HUES48 (cell line): ENCODE results near the gene PLEKHA7.

Experiments used
- H3K27ac ChIP-seq: one replicate; pipeline ENCODE4 v1.7.0; 2013; ENCODE audit warnings: low read depth, low read length, inconsistent platforms
- H3K27me3 ChIP-seq: 2 replicates; pipeline ENCODE4 v1.6.1; 2013; ENCODE audit warnings: mild to moderate bottlenecking, low read length; ENCODE audit not compliant: control insufficient read depth, insufficient read depth
- H3K36me3 ChIP-seq: 2 replicates; pipeline ENCODE4 v1.6.1; 2013; ENCODE audit warnings: low read length; ENCODE audit not compliant: control insufficient read depth, insufficient read depth
- H3K4me1 ChIP-seq: 2 replicates; pipeline ENCODE4 v1.6.1; 2013; ENCODE audit warnings: mild to moderate bottlenecking, low read length; ENCODE audit not compliant: control insufficient read depth, insufficient read depth
- H3K4me3 ChIP-seq: 2 replicates; pipeline ENCODE4 v1.5.1; 2013; ENCODE audit warnings: mild to moderate bottlenecking, low read depth, low read length
- H3K9ac ChIP-seq: 2 replicates; pipeline ENCODE4 v1.6.1; 2013; ENCODE audit warnings: mild to moderate bottlenecking, low read depth, low read length, moderate library complexity
- H3K9me3 ChIP-seq: 2 replicates; pipeline ENCODE4 v1.6.1; 2013; ENCODE audit warnings: low read length; ENCODE audit not compliant: control insufficient read depth, insufficient read depth

Gene PLEKHA7

GRCh38 chr11:16839821-16840220 lies 174.4 kb downstream of the PLEKHA7 start:
- peaks cover 29% of the 10 kb centered on the region for H3K36me3 ChIP-seq
- H3K9ac ChIP-seq, result no peak overlapping the region
- no peaks in the 10 kb centered on the region for H3K4me1 ChIP-seq
- H3K4me3 ChIP-seq, result no peak overlapping the region
- no peaks in the 10 kb centered on the region for H3K27me3 ChIP-seq
- H3K27ac ChIP-seq, result no peak overlapping the region
- no peaks in the 10 kb centered on the region for H3K9me3 ChIP-seq

GRCh38 chr11:16834384-16834783 lies 179.8 kb downstream of the PLEKHA7 start:
- Histone ChIP-seq H3K27ac (no peak overlapping the region), H3K36me3 (peaks cover 3% of the 10 kb centered on the region; the same call in 1 of the 2 replicates), H3K4me3 (no peak overlapping the region), H3K4me1 (peaks cover 19% of the 10 kb centered on the region), H3K9ac (no peak overlapping the region), H3K9me3 (no peaks in the 10 kb centered on the region), H3K27me3 (no peaks in the 10 kb centered on the region)

GRCh38 chr11:16833026-16833425 lies 181.2 kb downstream of the PLEKHA7 start:
- no peaks in the 10 kb centered on the region for H3K9me3 ChIP-seq
- no peaks in the 10 kb centered on the region for H3K27me3 ChIP-seq
- no peak overlapping the region for H3K9ac ChIP-seq
- no peak overlapping the region for H3K4me3 ChIP-seq
- H3K4me1 ChIP-seq, result peaks cover 19% of the 10 kb centered on the region
- H3K27ac ChIP-seq, result no peak overlapping the region
- peaks cover 3% of the 10 kb centered on the region; the same call in 1 of the 2 replicates for H3K36me3 ChIP-seq

- H3K4me3 ChIP-seq, result no peak overlapping the region
- H3K27me3 ChIP-seq, result no peaks in the 10 kb centered on the region
- H3K9me3 ChIP-seq, result no peaks in the 10 kb centered on the region
- no peak overlapping the region for H3K27ac ChIP-seq
- H3K36me3 ChIP-seq, result peaks cover 3% of the 10 kb centered on the region; the same call in 1 of the 2 replicates
- H3K9ac ChIP-seq, result no peak overlapping the region
- peaks cover 19% of the 10 kb centered on the region for H3K4me1 ChIP-seq
Observed at GRCh38 chr11:16832193-16832539, 182.0 kb downstream of the PLEKHA7 start.

GRCh38 chr11:16831316-16832192 lies 182.7 kb downstream of the PLEKHA7 start:
- peaks cover 19% of the 10 kb centered on the region for H3K4me1 ChIP-seq

GRCh38 chr11:16827139-16827538 lies 187.1 kb downstream of the PLEKHA7 start:
- no peak overlapping the region for H3K4me3 ChIP-seq
- H3K27me3 ChIP-seq, result no peaks in the 10 kb centered on the region
- peaks cover 18% of the 10 kb centered on the region for H3K36me3 ChIP-seq
- no peak overlapping the region for H3K9ac ChIP-seq
- H3K9me3 ChIP-seq, result no peaks in the 10 kb centered on the region
- H3K4me1 ChIP-seq, result peaks cover 6% of the 10 kb centered on the region
- H3K27ac ChIP-seq, result no peak overlapping the region

More at GRCh38 chr11:16831316-16832192, 182.7 kb downstream of the PLEKHA7 start:
- Histone ChIP-seq H3K4me3 (no peak overlapping the region), H3K36me3 (peaks cover 3% of the 10 kb centered on the region; the same call in 1 of the 2 replicates), H3K9ac (no peak overlapping the region), H3K9me3 (no peaks in the 10 kb centered on the region), H3K27ac (no peak overlapping the region), H3K27me3 (no peaks in the 10 kb centered on the region)

GRCh38 chr11:16825968-16826367 lies 188.2 kb downstream of the PLEKHA7 start:
- no peak overlapping the region for H3K27ac ChIP-seq
- H3K4me1 ChIP-seq, result 0 out of 2 replicates have a peak, but pooled peaks cover under 1% of the 10 kb centered on the region
- no peaks in the 10 kb centered on the region for H3K27me3 ChIP-seq
- H3K9me3 ChIP-seq, result no peaks in the 10 kb centered on the region
- peaks cover 15% of the 10 kb centered on the region for H3K36me3 ChIP-seq
- no peak overlapping the region for H3K9ac ChIP-seq
- no peak overlapping the region for H3K4me3 ChIP-seq

GRCh38 chr11:16825101-16825500 lies 189.1 kb downstream of the PLEKHA7 start:
- no peak overlapping the region for H3K4me3 ChIP-seq
- H3K9me3 ChIP-seq, result no peaks in the 10 kb centered on the region
- H3K4me1 ChIP-seq, result peaks cover 6% of the 10 kb centered on the region; the same call in 1 of the 2 replicates
- no peak overlapping the region for H3K9ac ChIP-seq
- H3K27ac ChIP-seq, result no peak overlapping the region
- H3K27me3 ChIP-seq, result no peaks in the 10 kb centered on the region
- H3K36me3 ChIP-seq, result peaks cover 15% of the 10 kb centered on the region

GRCh38 chr11:16820324-16821092 lies 193.7 kb downstream of the PLEKHA7 start:
- H3K36me3 ChIP-seq, result peaks cover 18% of the 10 kb centered on the region; the same call in 1 of the 2 replicates
- H3K4me3 ChIP-seq, result no peak overlapping the region
- H3K4me1 ChIP-seq, result peaks cover 6% of the 10 kb centered on the region; the same call in 1 of the 2 replicates

GRCh38 chr11:16818284-16818683 lies 195.9 kb downstream of the PLEKHA7 start:
- Histone ChIP-seq H3K27me3 (no peaks in the 10 kb centered on the region), H3K4me3 (no peak overlapping the region), H3K9ac (no peak overlapping the region), H3K27ac (no peak overlapping the region), H3K9me3 (no peaks in the 10 kb centered on the region), H3K4me1 (peaks cover 6% of the 10 kb centered on the region; the same call in 1 of the 2 replicates), H3K36me3 (peaks cover 24% of the 10 kb centered on the region; the same call in 1 of the 2 replicates)

More at GRCh38 chr11:16820324-16821092, 193.7 kb downstream of the PLEKHA7 start:
- Histone ChIP-seq H3K27me3 (no peaks in the 10 kb centered on the region), H3K9ac (no peak overlapping the region), H3K27ac (no peak overlapping the region), H3K9me3 (no peaks in the 10 kb centered on the region)
